ENCODE data around the gene PRR14.
"Not testable (repeated sequence)": the region's sequence is repeated elsewhere in the genome, so short reads cannot be mapped to it uniquely, and the experiment has no call there.

The PRR14 gene

GRCh38 chr16:30650369-30651123 lies at the start of gene PRR14:
TSS of gene PRR14 (plus strand) at chr16:30650960. CDS start at chr16:30651646, 686 bp downstream.
- peak; percentile 100 for DNase-seq

GRCh38 chr16:30601966-30602365 lies 48.8 kb upstream of the PRR14 start:
- DNase-seq: no peak

GRCh38 chr16:30602616-30603277 lies 48.0 kb upstream of the PRR14 start:
- no peak for DNase-seq

- no peak for DNase-seq
Observed at GRCh38 chr16:30603945-30604315, 46.8 kb upstream of the PRR14 start.

- DNase-seq: no peak
Observed at GRCh38 chr16:30604316-30604947, 46.3 kb upstream of the PRR14 start.

- DNase-seq: no peak
Observed at GRCh38 chr16:30605158-30605557, 45.6 kb upstream of the PRR14 start.

GRCh38 chr16:30606004-30606403 lies 44.8 kb upstream of the PRR14 start:
- no peak for DNase-seq

- peak; percentile 27 to 32 for DNase-seq
Observed at GRCh38 chr16:30609002-30609925, 41.5 kb upstream of the PRR14 start.

- peak; percentile 98 to 99 for DNase-seq
Observed at GRCh38 chr16:30609926-30610839, 40.6 kb upstream of the PRR14 start, which contains the start of gene ZNF689. TSS of gene ZNF689 (minus strand) at chr16:30610389. CDS start at chr16:30610041, 348 bp downstream.

GRCh38 chr16:30615358-30616091 lies 35.2 kb upstream of the PRR14 start:
- peak; percentile 55 to 90 for DNase-seq

- DNase-seq: no peak
Observed at GRCh38 chr16:30619202-30619601, 31.6 kb upstream of the PRR14 start.

- no peak for DNase-seq
Observed at GRCh38 chr16:30619638-30620037, 31.1 kb upstream of the PRR14 start.

- DNase-seq: peak in 1 of 2 experiments; percentile 27
Observed at GRCh38 chr16:30620169-30620568, 30.6 kb upstream of the PRR14 start.

- no peak for DNase-seq
Observed at GRCh38 chr16:30621765-30622164, 29.0 kb upstream of the PRR14 start.

GRCh38 chr16:30622455-30623032 lies 28.2 kb upstream of the PRR14 start:
- DNase-seq: no peak

GRCh38 chr16:30623536-30624283 lies 27.1 kb upstream of the PRR14 start:
- DNase-seq: no peak

- no peak for DNase-seq
Observed at GRCh38 chr16:30626236-30626635, 24.5 kb upstream of the PRR14 start.

- peak; percentile 47 to 80 for DNase-seq
Observed at GRCh38 chr16:30628628-30629540, 21.9 kb upstream of the PRR14 start.

- DNase-seq: not testable (repeated sequence)
Observed at GRCh38 chr16:30632454-30632853, 18.3 kb upstream of the PRR14 start.
